Vagina (tissue), 2 donors: ENCODE results near the gene SIGLEC11.
"Not testable (repeated sequence)": the region's sequence is repeated elsewhere in the genome, so short reads cannot be mapped to it uniquely, and the experiment has no call there.

Experiments used
- CTCF ChIP-seq, 3 experiments: fragments of 450-650 bp in 2 of 3; fragments of 200-600 bp in 1 of 3; sonication (generic) in 1 of 3; IDR thresholded peaks; one replicate each; pipeline ENCODE4 v1.5.1; 2017 to 2019; ENCODE audit warnings: antibody characterized with exemption in 3 of 3, mild to moderate bottlenecking in 2 of 3, moderate library complexity in 2 of 3
- POLR2A ChIP-seq, 2 donors: fragments of 450-650 bp; IDR thresholded peaks; one replicate each; pipeline ENCODE4 v1.6.1; 2017; ENCODE audit warnings: antibody characterized with exemption in 2 of 2, mild to moderate bottlenecking in 2 of 2, moderate library complexity in 2 of 2

- TF ChIP-seq CTCF, POLR2A (IDR thresholded peaks at IDR 0.05): not testable (repeated sequence)
Observed at GRCh38 chr19:49960980-49961379, at the start of gene SIGLEC11.
